COLO829 (cell line): ENCODE measurements around the gene UGT1A9.
"Not testable (repeated sequence)": the region's sequence is repeated elsewhere in the genome, so short reads cannot be mapped to it uniquely, and the experiment has no call there.

ENCODE experiments used
- DNase-seq: peaks from one replicate; pipeline ENCODE4 v3.0.0; 2012; ENCODE audit warnings: low spot score

UGT1A9 gene

DNA sequence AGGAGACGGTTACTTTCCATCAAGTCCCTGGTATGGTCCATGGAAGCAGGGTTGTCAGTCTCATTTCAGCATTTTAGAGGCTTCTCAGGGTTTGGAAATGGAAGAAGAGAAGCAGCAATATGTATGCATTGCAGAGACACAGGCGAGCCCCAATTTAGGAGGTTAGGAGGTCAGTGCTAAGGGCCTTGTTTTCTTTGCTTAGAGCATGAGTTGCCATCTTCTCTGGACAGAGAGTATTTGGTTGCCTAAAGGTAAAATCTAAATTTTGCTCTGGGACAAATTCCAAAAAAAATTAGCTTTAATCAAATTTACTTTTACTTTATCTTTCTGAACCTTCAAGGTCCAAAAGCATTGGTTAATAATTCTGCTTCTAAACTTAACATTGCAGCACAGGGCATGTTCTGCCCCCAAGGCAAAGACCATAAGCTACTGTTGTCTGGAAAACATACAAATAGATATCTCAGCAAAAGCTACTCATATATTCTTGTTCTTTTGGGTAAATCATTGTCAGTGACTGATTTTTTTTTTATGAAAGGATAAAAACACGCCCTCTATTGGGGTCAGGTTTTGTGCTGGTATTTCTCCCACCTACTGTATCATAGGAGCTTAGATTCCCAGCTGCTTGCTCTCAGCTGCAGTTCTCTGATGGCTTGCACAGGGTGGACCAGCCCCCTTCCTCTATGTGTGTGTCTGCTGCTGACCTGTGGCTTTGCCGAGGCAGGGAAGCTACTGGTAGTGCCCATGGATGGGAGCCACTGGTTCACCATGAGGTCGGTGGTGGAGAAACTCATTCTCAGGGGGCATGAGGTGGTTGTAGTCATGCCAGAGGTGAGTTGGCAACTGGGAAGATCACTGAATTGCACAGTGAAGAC is at the start of gene UGT1A9:
TSS of gene UGT1A9 (plus strand) at position 609 of the 872 bp plus-strand sequence. CDS start at position 646, 37 bp downstream.
- DNase-seq: no peak

DNA sequence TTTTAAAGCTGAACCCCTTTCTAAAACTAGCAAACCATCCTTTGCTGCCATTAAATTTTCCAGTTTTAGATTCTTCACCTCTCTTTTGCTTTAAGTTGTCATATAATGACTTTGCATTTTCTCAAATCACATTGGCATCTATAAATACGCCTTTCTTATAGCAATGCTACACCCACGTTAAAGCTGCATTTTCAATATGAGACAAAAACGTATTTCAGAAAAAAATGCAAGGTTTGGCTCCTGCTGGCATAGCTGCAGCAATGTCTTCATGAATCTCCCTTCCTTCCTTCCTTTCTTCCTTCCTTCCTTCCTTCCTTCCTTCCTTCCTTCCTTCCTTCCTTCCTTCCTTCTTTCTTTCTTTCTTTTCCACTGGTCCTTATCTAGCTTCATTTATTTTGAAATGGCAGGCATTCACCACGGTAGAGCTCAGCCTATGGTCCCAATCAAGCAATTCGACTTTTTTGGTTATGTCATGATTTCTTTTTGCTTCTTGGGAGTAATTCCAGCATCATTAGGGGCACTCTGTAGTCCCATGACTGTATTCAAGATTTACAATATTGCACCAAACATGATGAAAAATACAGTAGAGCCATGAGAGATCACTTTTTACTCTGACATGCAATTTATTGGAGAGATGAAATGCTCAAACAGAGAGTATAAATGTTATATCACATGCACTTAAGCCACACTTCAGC is 44.2 kb upstream of the UGT1A9 start:
- DNase-seq: no peak

DNA sequence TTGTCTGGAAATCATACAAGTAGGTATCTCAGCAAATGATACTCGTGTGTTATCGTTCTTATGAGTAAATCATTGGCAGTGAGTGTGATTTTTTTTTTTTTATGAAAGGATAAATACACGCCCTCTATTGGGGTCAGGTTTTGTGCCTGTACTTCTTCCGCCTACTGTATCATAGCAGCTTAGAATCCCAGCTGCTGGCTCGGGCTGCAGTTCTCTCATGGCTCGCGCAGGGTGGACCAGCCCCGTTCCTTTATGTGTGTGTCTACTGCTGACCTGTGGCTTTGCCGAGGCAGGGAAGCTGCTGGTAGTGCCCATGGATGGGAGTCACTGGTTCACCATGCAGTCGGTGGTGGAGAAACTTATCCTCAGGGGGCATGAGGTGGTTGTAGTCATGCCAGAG is 35.4 kb upstream of the UGT1A9 start, which contains the start of gene UGT1A10:
TSS of gene UGT1A10 (plus strand) at position 143 of the 400 bp plus-strand sequence. CDS start at position 218, 75 bp downstream.
- DNase-seq: not testable (repeated sequence)

- no peak for DNase-seq
These were observed 32.9 kb upstream of the UGT1A9 start for GRCh38 chr2:233638836-233639235.

- DNase-seq: no peak
These were observed 31.8 kb upstream of the UGT1A9 start for GRCh38 chr2:233639860-233640259.

DNA sequence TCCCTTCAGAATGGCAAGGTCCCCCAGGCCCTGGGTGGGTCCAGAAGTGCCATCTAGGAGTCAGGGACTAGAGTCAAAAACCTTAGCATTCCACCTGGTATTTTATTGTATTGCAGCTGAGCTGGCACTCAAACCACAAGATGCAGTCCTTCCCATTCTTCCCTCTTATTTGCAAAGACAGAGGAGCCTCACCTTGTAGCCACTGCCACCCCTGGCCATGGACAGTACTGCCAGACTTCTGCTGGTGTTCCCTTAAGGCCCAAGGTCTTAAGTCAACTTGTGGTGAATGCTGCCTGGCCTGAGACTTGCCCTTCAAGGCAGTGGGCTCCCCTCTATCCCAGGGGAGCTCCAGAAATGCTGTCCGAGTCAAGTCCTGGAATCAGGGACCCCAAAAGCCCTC is 28.6 kb upstream of the UGT1A9 start:
- no peak for DNase-seq

DNA sequence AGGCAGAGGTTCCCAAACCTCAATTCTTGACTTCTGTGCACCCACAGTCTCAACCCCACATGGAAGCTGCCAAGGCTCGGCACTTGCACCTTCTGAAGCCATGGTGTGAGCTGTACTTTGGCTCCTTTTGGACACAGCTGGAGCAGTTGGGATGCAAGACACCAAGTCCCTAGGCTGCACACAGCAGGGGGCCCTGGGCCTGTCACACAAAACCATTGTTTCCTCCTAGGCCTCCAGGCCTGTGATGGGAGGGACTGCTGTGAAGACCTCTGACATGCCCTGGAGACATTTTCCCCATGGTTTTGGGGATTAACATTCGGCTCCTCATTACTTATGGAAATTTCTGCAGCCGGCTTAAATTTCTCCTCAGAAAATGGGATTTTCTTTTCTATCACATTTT is 25.7 kb upstream of the UGT1A9 start:
- DNase-seq: not testable (repeated sequence)

GRCh38 chr2:233650981-233651380 is 20.7 kb upstream of the UGT1A9 start:
- no peak for DNase-seq

DNA sequence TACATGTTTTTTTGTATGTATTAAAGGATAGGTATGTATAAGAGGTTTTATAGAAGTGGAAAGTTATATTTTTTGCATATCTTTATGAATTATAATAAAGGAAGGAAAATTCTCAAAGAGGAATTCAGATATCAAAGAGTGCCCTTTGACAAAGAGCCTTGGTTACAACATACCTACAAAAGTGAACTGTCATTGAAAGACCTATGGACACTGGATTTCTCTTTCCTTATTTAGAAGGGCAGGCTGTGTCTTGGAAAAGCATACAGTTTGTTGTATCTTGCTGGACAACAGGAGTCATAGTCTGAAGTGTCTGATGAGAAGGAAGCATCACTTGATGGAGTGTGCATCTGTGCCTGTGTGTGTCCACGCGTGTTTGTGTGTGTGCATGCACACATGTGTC is 20.3 kb upstream of the UGT1A9 start:
- DNase-seq: no peak

DNA sequence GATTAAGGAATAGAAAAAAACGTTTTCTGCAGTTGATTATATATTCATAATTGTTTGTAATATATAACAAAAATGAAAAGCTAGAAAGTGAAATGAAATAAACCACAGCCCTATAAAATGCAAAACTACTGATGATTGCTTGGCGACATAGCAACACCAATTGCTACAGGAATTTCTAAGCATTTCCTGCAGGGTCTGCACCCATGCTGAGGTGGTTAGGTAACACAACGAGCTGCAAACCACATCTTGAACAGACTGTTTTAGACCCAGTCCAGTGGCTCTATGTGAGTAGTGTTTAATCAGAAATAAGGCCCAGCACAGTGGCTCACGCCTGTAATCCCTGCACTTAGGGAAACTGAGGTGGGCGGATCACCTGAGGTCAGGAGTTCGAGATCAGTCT is 17.2 kb upstream of the UGT1A9 start:
- no peak for DNase-seq

- no peak for DNase-seq
These were observed 16.7 kb upstream of the UGT1A9 start for GRCh38 chr2:233655043-233655442.

DNA sequence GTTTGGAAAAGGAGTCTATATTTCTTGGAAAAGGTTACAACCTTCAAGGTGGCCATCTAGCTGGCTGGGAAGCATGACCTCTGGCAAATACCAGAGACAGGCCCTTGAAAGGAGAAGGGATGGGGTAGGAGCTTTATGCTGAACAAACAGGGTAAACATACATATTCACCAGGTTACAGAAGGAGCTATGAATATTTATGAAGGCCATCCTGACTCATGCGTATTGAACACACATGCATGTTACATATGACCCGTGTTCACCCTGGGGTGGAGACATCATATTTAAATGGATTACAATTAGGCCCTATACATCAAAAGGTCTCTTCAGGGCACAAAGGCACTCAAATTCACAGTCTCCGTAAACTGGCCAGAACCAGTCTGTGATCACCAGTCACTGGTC is 15.8 kb upstream of the UGT1A9 start:
- DNase-seq: not testable (repeated sequence)

- no peak for DNase-seq
These were observed 15.3 kb upstream of the UGT1A9 start for GRCh38 chr2:233656443-233656842.

GRCh38 chr2:233658610-233659009 is 13.1 kb upstream of the UGT1A9 start:
- DNase-seq: no peak

DNA sequence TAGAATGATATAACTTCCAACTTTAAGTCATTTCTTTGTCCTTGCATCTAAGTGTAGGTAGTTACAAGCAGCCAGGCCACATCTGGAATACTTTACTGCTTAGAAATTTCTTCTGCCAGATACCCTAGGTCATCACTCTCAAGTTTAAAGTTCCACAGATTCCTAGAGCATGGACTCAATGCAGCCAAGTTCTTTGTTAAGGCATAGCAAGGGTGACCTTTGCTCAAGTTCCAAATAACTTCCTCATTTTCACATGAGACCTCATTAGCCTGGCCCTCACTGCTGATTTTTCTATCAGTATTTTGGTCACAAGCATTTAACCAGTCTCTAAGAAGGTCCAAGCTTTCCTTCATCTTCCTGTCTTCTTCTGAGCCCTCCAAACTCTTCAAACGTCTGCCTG is 7.8 kb upstream of the UGT1A9 start:
- DNase-seq: no peak

- no peak for DNase-seq
These were observed 3.0 kb upstream of the UGT1A9 start for GRCh38 chr2:233668605-233669260.

- DNase-seq: no peak
These were observed 1.2 kb downstream of the UGT1A9 start for GRCh38 chr2:233672886-233673285.

GRCh38 chr2:233673896-233674295 is 2.2 kb downstream of the UGT1A9 start:
- no peak for DNase-seq

- DNase-seq: no peak
These were observed 2.6 kb downstream of the UGT1A9 start for GRCh38 chr2:233674314-233674713.

- DNase-seq: no peak
These were observed 3.3 kb downstream of the UGT1A9 start for GRCh38 chr2:233674995-233675394.

- DNase-seq: no peak
These were observed 4.3 kb downstream of the UGT1A9 start for GRCh38 chr2:233676046-233676445.

- DNase-seq: no peak
These were observed 7.5 kb downstream of the UGT1A9 start for GRCh38 chr2:233679196-233679595.
